IPS DF 4.7 (cell line): ENCODE results near the gene PTGR3.
"Not testable (repeated sequence)": the region's sequence is repeated elsewhere in the genome, so short reads cannot be mapped to it uniquely, and the experiment has no call there.

Experiments
- DNase-seq: peaks from one replicate; pipeline ENCODE4 v3.0.0-alpha.2; 2013; ENCODE audit warnings: low spot score; ENCODE audit errors: extremely low read depth

The PTGR3 gene

GRCh38 chr18:75203416-75204268, 5.3 kb downstream of the PTGR3 start:
- no peak for DNase-seq

DNA sequence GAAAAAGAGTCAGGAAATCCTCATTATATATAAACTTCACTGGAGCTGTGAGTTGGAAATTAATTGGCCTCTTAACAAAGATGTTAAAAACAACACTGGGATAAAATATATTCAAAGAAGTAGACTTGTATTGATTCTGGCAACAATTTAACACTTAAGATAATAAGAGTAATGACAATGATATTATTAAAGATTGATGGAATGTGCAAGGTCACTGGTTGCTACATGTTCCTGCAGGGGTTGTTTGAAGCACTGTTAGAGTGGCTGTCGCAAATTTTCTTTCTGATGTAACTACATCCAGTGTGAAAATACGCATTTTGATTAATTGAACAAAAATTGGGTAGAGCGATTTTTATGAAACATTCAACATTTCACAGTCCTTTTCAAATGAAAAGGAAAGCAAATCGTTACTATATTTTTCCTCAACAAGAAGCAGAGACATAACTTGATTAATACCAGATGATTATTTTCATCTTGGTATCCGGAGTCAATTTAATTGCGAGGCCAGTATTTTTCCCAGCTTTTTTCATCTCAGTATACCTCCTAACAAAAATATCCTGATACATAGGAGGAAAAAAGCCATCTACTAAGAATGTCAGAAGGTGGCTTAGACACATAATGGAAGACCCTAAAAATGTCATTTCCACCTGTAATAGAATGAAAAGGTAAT, 6.1 kb downstream of the PTGR3 start:
- DNase-seq: no peak

- no peak for DNase-seq
Observed at GRCh38 chr18:75201282-75202270, 7.4 kb downstream of the PTGR3 start.

GRCh38 chr18:75200605-75201280, 8.2 kb downstream of the PTGR3 start:
- DNase-seq: no peak

DNA sequence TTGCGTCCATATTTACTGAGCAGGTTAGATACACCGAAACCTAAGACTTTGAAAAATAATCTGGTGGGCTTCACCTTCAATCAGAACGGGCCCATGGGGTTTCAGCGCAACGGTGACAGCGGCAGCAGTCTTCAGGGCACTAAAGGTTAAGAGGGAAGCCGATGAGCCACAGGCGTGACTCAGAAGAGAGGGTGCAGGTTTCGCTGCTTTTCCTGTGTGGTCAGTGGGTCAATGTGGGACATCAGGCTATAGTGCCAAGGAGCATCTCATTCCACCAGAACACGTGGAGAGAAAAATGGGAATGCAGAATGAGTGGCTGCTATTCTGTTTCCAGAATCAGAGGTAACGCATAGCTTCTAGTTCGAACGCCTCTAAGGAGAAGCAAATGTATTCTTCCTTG, 8.9 kb downstream of the PTGR3 start:
- DNase-seq: no peak

DNA sequence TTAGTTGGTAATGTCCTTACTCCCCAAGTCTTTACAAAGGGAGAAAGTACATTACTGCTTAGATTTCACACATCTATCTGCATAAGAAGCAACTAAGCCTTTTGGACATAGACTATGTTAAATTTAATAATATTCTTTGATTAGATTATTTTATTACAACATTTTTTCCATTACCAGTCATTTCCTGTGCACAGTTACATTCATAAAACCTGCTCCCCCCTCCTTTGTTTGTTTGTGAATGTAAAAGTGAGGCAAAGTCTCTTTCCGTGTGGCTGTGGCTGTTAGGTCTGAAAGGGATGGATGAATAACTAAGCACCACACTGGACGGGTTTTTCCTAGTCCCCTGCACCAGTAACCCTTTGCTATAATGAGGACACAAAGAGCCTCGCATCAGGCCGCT, 9.6 kb downstream of the PTGR3 start:
- DNase-seq: no peak

- no peak for DNase-seq
Observed at GRCh38 chr18:75198036-75198435, 10.9 kb downstream of the PTGR3 start.

DNA sequence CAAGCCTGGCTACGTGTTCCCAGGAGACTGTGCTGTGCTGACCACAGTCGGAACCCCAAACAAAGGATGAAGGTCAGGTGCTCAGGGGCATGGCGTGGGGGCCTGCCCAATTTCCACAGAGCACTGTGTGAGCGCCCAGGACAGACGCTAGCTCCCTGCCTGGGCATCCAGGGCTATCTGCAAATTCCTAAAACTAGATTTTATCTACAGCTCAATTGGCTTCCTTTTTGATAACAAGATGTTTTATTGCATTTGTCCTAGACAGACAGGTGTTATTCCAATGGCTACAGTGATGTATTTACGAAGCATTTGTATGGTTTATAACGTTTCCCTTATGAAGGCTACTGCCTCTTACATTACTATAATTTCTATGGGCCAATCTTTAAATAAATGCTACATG, 16.0 kb downstream of the PTGR3 start:
- DNase-seq: no peak

GRCh38 chr18:75189696-75190095, 19.2 kb downstream of the PTGR3 start:
- DNase-seq: no peak

GRCh38 chr18:75187702-75188101, 21.2 kb downstream of the PTGR3 start:
- not testable (repeated sequence) for DNase-seq

GRCh38 chr18:75185460-75185859, 23.5 kb downstream of the PTGR3 start:
- no peak for DNase-seq

DNA sequence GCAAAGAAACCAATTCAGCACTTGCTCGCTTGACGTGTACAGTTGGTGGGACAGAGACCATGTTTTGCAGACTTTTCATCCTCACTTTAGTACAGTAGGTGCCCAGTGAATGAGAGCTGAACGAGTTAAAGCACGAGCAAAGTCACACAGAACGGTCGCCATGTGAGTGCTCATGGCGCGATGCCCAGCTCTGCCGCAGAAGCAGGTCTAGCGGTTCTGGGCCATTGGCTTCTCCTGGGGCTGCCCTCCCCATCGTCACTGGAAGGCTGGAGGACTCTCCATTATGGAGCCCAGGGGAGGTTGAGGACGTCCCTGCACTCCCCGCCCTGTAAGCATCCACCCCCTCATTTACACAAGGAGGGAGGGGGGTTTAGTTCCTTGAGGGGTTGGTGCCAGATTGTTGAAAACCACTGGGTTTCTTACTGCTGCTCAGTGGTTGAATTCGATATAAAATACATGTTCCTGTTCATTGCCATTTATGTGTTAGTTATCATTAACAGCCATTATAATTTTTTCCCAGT, 24.9 kb downstream of the PTGR3 start:
- no peak for DNase-seq

GRCh38 chr18:75183524-75183923, 25.4 kb downstream of the PTGR3 start:
- no peak for DNase-seq

DNA sequence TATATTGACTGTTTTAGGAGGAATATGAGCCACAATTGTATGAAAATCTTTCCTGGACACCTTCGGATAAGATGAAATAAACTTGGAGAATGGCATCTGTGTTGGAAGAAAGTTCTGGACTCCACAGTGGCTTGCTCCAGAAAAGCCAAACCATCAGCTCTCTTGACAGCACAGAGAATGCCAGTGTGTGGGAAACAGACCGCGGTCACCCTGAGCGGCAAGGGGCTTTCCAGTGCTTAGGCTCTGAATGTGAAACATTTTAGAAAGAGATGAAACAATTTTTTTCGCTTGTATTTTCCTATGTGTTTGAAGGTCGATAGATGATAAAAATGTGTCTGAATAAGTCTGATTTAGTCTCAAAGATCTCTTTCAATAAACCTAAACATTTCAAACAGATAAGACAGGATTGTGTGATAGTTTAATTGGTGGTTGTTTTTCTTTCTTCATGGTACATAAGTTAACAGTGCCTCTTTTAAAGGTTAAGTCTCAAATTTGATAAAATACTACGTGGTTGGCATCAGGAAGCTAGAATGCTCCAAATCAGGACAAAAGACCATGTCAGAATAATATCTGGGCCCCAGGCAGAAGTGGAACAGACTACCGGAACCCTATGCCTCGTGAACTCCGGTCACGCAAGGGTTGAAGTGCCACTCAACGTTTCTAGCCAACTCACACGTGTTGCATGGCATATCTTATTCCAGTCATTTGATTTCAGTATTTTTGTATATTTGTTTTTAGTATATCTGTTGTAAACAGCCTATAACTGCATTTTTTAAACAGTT, 28.9 kb downstream of the PTGR3 start:
- DNase-seq: no peak

DNA sequence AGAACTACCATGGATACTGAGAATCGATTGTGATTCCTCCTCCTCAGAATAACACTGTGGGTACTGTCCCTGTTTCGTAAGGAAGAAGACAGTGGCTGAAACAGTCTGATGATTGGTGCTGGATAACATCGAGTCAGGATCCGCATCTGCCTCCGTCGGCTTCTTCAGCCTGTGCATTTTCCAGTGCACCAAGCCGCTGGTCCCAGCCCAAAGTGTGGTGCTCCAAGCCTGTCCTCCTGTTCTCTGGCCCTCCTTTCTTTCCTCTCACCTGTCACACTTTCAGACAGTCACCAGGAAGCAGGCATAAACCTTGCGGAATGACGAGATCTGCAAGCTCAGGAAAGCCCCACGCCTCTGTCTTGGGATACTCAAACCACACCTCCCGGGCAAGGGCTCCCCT, 30.6 kb downstream of the PTGR3 start:
- no peak for DNase-seq

GRCh38 chr18:75176849-75177248, 32.1 kb downstream of the PTGR3 start:
- DNase-seq: no peak

DNA sequence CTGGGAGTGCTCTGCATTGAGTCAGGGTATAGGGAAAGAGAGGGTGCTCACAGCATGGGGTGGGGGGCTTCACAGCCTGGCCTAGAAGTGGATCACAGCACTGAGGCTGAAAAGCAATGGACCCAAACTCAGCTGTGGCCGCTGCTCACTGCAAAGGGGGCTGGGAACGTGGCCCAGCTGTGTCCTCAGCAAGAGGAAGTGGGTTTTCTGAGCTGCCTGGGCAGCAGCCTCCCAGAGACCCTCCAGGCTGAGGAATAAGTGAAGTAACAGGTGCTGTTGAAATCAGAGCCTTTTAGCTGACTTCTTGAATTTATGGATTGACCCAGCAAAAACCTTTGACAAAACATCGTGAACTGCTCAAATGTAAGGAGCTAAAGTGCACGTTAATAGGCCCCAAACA, 35.2 kb downstream of the PTGR3 start:
- no peak for DNase-seq

- DNase-seq: no peak
Observed at GRCh38 chr18:75173125-75173432, 35.9 kb downstream of the PTGR3 start.

GRCh38 chr18:75172299-75173124, 36.4 kb downstream of the PTGR3 start:
- DNase-seq: no peak
